ENCODE measurements around the gene GNPNAT1. TPM values are rescaled to one million over a fixed set of nuclear protein-coding genes. Genes with fewer than 3 reads are reported as not detected.

Gene GNPNAT1
- total RNA-seq (22.2 TPM), polyA plus RNA-seq (ENCODE audit: insufficient read depth, low read depth, low replicate concordance) (13.8 TPM)
- long read RNA-seq, donor 1, partial matches to known transcripts: 0 of 4 reads
- long read RNA-seq, donor 1, other reads (novel, unspliced or antisense): 0 of 4 reads
- long read RNA-seq, donor 2, transcript GNPNAT1-201 (6 exons, 3,860 nt): major isoform, 8 of 8 reads
- long read RNA-seq, donor 2, partial matches to known transcripts: 0 of 8 reads
- long read RNA-seq, donor 2, other reads (novel, unspliced or antisense): 0 of 8 reads
- long read RNA-seq, donor 3, partial matches to known transcripts: 0 of 4 reads
- long read RNA-seq, donor 3, other reads (novel, unspliced or antisense): 0 of 4 reads
- long read RNA-seq, donor 4, partial matches to known transcripts: 0 of 4 reads
- long read RNA-seq, donor 4, other reads (novel, unspliced or antisense): 0 of 4 reads
- long read RNA-seq, donor 5: 0 reads
- long read RNA-seq, donor 6, transcript GNPNAT1-201 (6 exons, 3,860 nt): major isoform, 6 of 6 reads
- long read RNA-seq, donor 6, partial matches to known transcripts: 0 of 6 reads
- long read RNA-seq, donor 6, other reads (novel, unspliced or antisense): 0 of 6 reads
- long read RNA-seq, donor 7, transcript GNPNAT1-201 (6 exons, 3,860 nt): major isoform, 9 of 20 reads
- long read RNA-seq, donor 7, partial matches to known transcripts: 0 of 20 reads
- long read RNA-seq, donor 7, other reads (novel, unspliced or antisense): 11 of 20 reads
- long read RNA-seq, donor 8, transcript GNPNAT1-201 (6 exons, 3,860 nt): major isoform, 9 of 9 reads
- long read RNA-seq, donor 8, partial matches to known transcripts: 0 of 9 reads
- long read RNA-seq, donor 8, other reads (novel, unspliced or antisense): 0 of 9 reads
- long read RNA-seq, donor 9, partial matches to known transcripts: 0 of 1 reads
- long read RNA-seq, donor 9, other reads (novel, unspliced or antisense): 0 of 1 reads
- long read RNA-seq, donor 10, transcript GNPNAT1-201 (6 exons, 3,860 nt): major isoform, 11 of 12 reads
- long read RNA-seq, donor 10, partial matches to known transcripts: 0 of 12 reads
- long read RNA-seq, donor 10, other reads (novel, unspliced or antisense): 0 of 12 reads

- peaks cover 0 to 5% (median 0%) of the 10 kb centered on the region in 3 donors for H3K4me1 ChIP-seq (ENCODE audit: control insufficient read depth in 2 of 3, insufficient read depth in 2 of 3, low read depth in 1 of 3, low read length in 3 of 3)
- no peaks in the 10 kb centered on the region for H3K27me3 ChIP-seq (ENCODE audit: control insufficient read depth, insufficient read depth, low read length)
- FAIRE-seq (no peak), DNase-seq (peak; percentile 88 to 97 (median 93))
- intact Hi-C loops (cut with DNase I): no loop called here
- peak within 1 kb of the TSS; percentile 86 to 91 for H3K27ac ChIP-seq (ENCODE audit: low read depth in 2 of 2, low read length in 2 of 2)
- no peaks in the 10 kb centered on the region for H3K36me3 ChIP-seq (ENCODE audit: control insufficient read depth in 2 of 3, insufficient read depth in 3 of 3, low read length in 3 of 3)
- H3K9me3 ChIP-seq (ENCODE audit: control insufficient read depth in 2 of 3, insufficient read depth in 1 of 3, low read length in 3 of 3): no peaks in the 10 kb centered on the region
- no peak for TF ChIP-seq CTCF (IDR thresholded peaks at IDR 0.05; ENCODE audit: borderline replicate concordance, extremely low read depth, insufficient read depth)
- peak within 1 kb of the TSS; percentile 71 to 76 (median 72) for H3K9ac ChIP-seq (ENCODE audit: low read length in 3 of 3)
- H3K4me3 ChIP-seq (ENCODE audit: low read length in 3 of 3): peak within 1 kb of the TSS; percentile 79 to 92 (median 85)
Measured at GRCh38 chr14:52791223-52792096, at the start of gene GNPNAT1. TSS of gene GNPNAT1 (minus strand) at chr14:52791607. CDS start at chr14:52784650, 6,957 bp downstream.

DNA sequence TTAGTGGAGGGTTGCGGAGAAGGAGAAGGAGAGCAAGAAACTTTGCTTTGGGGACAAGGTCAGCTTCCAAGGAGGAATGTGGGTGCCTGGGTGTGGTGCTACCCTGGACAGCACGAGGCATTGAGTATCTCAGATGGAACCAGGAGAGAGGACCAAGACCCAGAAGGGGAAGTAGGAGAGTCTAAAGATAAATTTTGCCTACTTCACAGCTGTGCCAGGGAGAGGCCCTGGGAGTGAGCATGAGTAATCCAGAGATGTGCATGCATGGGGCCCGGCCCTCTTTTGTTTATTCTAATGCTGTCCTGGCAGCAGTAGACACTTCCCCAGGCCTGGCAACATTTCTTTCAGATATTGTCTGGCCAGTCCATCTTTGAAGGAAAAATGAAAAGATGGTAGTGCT lies 49.5 kb upstream of the GNPNAT1 start:
- no peak overlapping the region for H3K27ac ChIP-seq (ENCODE audit: low read depth in 2 of 2, low read length in 2 of 2)
- intact Hi-C loops (cut with DNase I): no loop called here
- H3K36me3 ChIP-seq (ENCODE audit: control insufficient read depth in 2 of 3, insufficient read depth in 3 of 3, low read length in 3 of 3): no peaks in the 10 kb centered on the region
- no peaks in the 10 kb centered on the region for H3K27me3 ChIP-seq (ENCODE audit: control insufficient read depth, insufficient read depth, low read length)
- no peak overlapping the region for H3K4me3 ChIP-seq (ENCODE audit: low read length in 3 of 3)
- no peak for TF ChIP-seq CTCF (IDR thresholded peaks at IDR 0.05; ENCODE audit: borderline replicate concordance, extremely low read depth, insufficient read depth)
- H3K4me1 ChIP-seq (ENCODE audit: control insufficient read depth in 2 of 3, insufficient read depth in 2 of 3, low read depth in 1 of 3, low read length in 3 of 3): peaks cover 0 to 4% (median 0%) of the 10 kb centered on the region in 3 donors
- no peak overlapping the region for H3K9ac ChIP-seq (ENCODE audit: low read length in 3 of 3)
- H3K9me3 ChIP-seq (ENCODE audit: control insufficient read depth in 2 of 3, insufficient read depth in 1 of 3, low read length in 3 of 3): no peaks in the 10 kb centered on the region
- DNase-seq (no peak), FAIRE-seq (no peak)

GRCh38 chr14:52837451-52837850 lies 46.0 kb upstream of the GNPNAT1 start:
- intact Hi-C loops (cut with DNase I): no loop called here
- no peak for TF ChIP-seq CTCF (IDR thresholded peaks at IDR 0.05; ENCODE audit: borderline replicate concordance, extremely low read depth, insufficient read depth)
- Histone ChIP-seq H3K9ac (ENCODE audit: low read length in 3 of 3) (no peak overlapping the region), H3K9me3 (ENCODE audit: control insufficient read depth in 2 of 3, insufficient read depth in 1 of 3, low read length in 3 of 3) (no peaks in the 10 kb centered on the region), H3K27ac (ENCODE audit: low read depth in 2 of 2, low read length in 2 of 2) (no peak overlapping the region), H3K36me3 (ENCODE audit: control insufficient read depth in 2 of 3, insufficient read depth in 3 of 3, low read length in 3 of 3) (no peaks in the 10 kb centered on the region), H3K4me3 (ENCODE audit: low read length in 3 of 3) (no peak overlapping the region), H3K27me3 (ENCODE audit: control insufficient read depth, insufficient read depth, low read length) (no peaks in the 10 kb centered on the region), H3K4me1 (ENCODE audit: control insufficient read depth in 2 of 3, insufficient read depth in 2 of 3, low read depth in 1 of 3, low read length in 3 of 3) (peaks cover 0 to 4% (median 0%) of the 10 kb centered on the region in 3 donors)
- FAIRE-seq (no peak), DNase-seq (no peak)

Measured in kidney (tissue), 22 donors.